HG03469 (cell line): ENCODE data around the gene SAT2.
"Not testable (repeated sequence)": the region's sequence is repeated elsewhere in the genome, so short reads cannot be mapped to it uniquely, and the experiment has no call there.

Experiments used
- ATAC-seq: cut with Tn5 transposase; IDR thresholded peaks from one replicate; pipeline ENCODE4 v1.9.1; 2021; ENCODE audit warnings: mild to moderate bottlenecking, moderate library complexity, moderate number of reproducible peaks; ENCODE audit not compliant: unreplicated experiment

The SAT2 gene

GRCh38 chr17:7634384-7634783, 6.8 kb upstream of the SAT2 start:
- no peak for ATAC-seq

- ATAC-seq = no peak
Measured at GRCh38 chr17:7633093-7633492, 5.5 kb upstream of the SAT2 start.

GRCh38 chr17:7632492-7632894, 4.9 kb upstream of the SAT2 start:
- no peak for ATAC-seq

GRCh38 chr17:7631398-7632380, 4.1 kb upstream of the SAT2 start:
- no peak for ATAC-seq

GRCh38 chr17:7629939-7630571, 2.4 kb upstream of the SAT2 start, which contains the start of gene SHBG:
TSS of gene SHBG (plus strand) at chr17:7630135. CDS start at chr17:7630173, 38 bp downstream.
- no peak for ATAC-seq

GRCh38 chr17:7626956-7627249, 718 bp downstream of the SAT2 start:
- ATAC-seq = no peak

- no peak for ATAC-seq
Measured at GRCh38 chr17:7626307-7626706, 1.3 kb downstream of the SAT2 start.

- ATAC-seq = not testable (repeated sequence)
Measured at GRCh38 chr17:7625749-7626148, 1.9 kb downstream of the SAT2 start.

GRCh38 chr17:7623661-7624060, 4.0 kb downstream of the SAT2 start:
- ATAC-seq = no peak

- ATAC-seq = no peak
Measured at GRCh38 chr17:7620835-7621234, 6.8 kb downstream of the SAT2 start.

- ATAC-seq = no peak
Measured at GRCh38 chr17:7618608-7619007, 9.0 kb downstream of the SAT2 start.

- no peak for ATAC-seq
Measured at GRCh38 chr17:7615265-7615747, 12.3 kb downstream of the SAT2 start.

- peak; percentile 71 for ATAC-seq
Measured at GRCh38 chr17:7614425-7615264, 13.0 kb downstream of the SAT2 start, which contains the start of gene FXR2. TSS of gene FXR2 (minus strand) at chr17:7614897. CDS start at chr17:7614532, 365 bp downstream.

GRCh38 chr17:7613769-7614424, 13.7 kb downstream of the SAT2 start:
- ATAC-seq = no peak

- no peak for ATAC-seq
Measured at GRCh38 chr17:7612294-7612640, 15.4 kb downstream of the SAT2 start.

GRCh38 chr17:7611635-7612293, 15.9 kb downstream of the SAT2 start:
- ATAC-seq = no peak

GRCh38 chr17:7610641-7611040, 17.0 kb downstream of the SAT2 start:
- ATAC-seq = no peak

GRCh38 chr17:7606280-7606679, 21.3 kb downstream of the SAT2 start:
- ATAC-seq = no peak

GRCh38 chr17:7597561-7597960, 30.1 kb downstream of the SAT2 start:
- ATAC-seq = not testable (repeated sequence)

- ATAC-seq = no peak
Measured at GRCh38 chr17:7593296-7593695, 34.3 kb downstream of the SAT2 start.
